GM21528 (cell line): ENCODE results near the gene CLEC17A.
"Not testable (repeated sequence)": the region's sequence is repeated elsewhere in the genome, so short reads cannot be mapped to it uniquely, and the experiment has no call there.

Experiments
- ATAC-seq: cut with Tn5 transposase; IDR thresholded peaks from one replicate; pipeline ENCODE4 v1.9.1; 2021; ENCODE audit warnings: mild to moderate bottlenecking, moderate library complexity; ENCODE audit not compliant: unreplicated experiment, low FRiP score

CLEC17A gene, protein sequence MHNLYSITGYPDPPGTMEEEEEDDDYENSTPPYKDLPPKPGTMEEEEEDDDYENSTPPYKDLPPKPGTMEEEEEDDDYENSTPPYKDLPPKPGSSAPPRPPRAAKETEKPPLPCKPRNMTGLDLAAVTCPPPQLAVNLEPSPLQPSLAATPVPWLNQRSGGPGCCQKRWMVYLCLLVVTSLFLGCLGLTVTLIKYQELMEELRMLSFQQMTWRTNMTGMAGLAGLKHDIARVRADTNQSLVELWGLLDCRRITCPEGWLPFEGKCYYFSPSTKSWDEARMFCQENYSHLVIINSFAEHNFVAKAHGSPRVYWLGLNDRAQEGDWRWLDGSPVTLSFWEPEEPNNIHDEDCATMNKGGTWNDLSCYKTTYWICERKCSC

DNA sequence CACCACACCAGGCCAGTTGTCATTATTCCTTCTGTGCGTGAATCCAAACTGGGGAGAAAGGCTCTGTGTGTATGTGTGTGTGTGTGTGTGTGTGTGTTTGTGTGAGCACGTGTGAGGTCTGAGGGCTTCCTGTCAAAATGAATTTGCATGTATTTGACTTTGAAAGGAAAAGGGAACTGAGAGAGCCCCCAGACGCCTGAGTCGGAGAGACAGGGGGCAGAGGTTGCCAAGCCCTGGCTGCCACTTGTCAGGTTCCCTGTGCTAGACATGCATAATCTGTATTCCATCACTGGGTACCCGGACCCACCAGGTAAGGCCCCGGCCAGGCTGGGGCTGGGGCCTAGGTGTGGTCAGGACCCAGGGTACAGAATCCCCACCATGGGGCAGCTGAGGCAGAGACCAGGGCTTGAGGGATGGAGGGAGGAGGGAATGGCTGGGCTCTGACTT, at the start of gene CLEC17A:
CLEC17A (plus strand) TSS at position 191 of the 447 bp plus-strand sequence; CDS start at position 268, 77 bp downstream.
- ATAC-seq: no peak

DNA sequence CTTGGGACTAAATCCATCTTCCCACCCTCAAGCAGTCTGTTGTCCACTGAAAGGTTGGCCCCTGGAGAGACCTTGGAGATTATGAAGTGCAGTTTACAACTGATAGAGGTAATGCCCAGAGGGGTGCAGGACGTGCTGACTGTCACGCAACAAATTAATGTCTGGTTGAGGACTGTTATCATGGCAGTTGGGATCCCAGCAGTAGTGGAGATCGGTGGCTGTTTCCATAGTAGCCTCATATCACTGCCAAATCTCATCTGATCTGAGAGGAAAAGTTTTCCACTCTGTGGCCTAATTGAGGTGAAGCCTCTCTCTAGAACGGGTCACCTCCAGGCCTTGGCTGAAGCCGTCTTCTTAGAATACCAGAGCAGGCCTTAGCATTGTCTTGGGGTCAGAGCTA, 49.4 kb upstream of the CLEC17A start:
- ATAC-seq: no peak

DNA sequence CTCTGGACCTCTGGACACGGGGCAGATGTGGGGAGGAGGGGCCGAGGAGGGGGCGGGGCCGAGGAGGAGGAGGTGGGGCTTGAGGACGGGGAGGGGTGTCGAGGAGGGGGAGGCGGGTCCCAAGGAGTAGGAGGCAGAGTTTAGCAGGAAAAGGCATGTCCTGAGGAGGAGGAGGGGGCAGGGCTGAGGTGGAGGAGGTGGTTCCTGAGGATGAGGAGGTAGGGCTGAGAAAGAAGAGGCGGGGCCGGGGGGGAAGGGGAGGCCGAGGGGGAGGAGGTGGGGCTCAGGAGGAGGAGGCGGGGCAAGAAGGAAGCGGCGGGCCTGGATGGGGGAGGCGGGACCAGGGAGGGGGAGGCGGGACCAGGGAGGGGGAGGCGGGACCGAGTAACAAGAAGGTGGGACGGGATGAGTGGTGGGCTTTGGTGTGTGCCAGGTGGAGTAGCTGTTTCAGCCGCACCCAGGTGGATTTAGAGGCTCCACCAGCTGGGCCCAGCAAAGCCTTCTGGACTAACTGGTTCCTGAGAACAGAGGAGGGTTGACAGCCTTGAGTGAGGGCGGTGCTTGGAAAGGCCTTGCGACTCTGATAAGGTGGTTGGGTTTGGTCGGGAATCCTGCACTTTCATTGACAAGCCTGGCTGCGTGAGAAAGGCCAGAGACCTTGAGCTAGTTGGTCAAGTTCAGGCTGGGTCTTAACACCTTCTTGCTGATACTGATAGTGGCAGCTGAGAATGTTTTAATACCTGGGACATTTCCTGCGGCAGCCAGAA, 45.8 kb upstream of the CLEC17A start:
- no peak for ATAC-seq

DNA sequence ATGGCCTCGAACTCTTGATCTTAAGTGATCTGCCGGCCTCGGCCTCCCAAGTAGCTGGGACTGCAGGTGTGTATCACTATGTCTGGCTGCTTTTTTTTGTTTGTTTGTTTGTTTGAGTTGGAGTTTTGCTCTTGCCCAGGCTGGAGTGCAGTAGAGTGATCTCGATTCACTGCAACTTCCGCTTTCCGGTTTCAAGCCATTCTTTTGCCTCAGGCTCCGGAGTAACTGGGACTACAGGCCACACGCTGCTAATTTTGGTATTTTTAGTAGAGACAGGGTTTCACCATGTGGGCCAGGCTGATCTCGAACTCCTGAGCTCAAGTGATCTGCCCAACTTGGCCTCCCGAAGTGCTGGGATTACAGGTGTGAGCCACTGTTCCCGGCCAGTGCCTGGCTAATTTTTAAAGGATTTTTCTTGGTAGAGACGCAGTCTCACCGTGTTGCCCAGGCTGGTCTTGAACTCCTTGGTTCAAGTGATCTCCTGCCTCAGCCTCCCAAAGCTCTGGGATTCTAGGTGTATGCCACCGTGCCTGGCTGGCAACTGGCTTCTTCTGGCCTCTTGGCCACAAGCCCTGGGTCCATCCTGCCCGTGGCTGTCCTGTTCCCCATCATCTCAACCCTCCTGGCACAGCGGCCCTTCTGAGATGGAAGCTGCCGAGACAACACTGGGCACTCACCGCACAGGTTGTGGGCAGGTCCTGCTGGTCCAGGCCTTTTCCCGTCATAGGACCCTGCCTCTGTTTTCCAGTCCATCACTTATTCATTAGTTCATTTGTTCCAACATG, 42.0 kb upstream of the CLEC17A start:
- no peak for ATAC-seq

DNA sequence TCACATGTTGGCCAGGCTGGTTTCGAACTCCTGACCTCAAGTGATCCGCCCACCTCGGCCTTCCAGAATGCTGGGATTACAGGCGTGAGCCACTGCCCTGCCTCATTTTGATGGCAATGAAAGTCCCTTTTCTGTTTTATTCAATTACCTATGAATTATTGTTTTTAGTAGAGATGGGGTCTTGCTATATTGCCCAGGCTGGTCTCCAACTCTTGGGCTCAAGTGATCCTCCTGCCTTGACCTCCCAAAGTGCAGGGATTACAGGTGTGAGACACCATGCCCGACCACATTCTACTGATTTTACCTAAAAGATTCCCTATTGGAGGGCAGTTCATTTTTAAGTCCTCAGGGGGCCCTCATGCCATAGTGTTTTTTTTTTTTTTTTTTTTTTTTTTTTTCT, 40.9 kb upstream of the CLEC17A start:
- ATAC-seq: not testable (repeated sequence)

DNA sequence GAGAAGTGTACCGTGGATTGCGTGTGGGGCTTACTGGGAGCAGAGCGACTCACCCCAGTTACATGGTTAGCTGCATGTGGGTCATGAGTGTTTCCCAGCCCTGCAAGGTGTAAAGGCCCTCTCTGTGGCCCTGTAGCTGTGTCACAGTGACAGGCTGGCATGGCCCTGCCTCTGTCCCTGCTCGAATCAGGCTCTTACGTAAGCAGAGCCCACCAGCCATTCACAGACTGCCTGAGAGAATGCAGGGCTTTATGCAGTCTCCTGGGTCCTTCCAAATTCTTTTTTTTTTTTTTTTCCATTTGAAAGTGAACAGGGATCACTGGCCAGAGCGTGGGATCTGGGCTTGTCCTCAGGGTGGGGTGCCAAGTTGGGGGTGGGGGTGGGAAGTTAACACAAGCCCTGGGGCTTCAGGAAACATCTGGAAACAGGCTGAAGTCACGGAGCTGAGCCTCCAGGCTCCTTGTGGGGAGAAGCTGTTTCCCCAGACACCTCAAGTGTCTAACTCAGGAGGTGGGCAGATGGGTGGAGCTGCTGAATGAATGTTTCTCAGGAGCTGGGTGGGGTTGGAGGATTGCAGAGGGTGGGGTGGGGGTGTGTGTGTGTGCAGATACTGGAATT, 40.1 kb upstream of the CLEC17A start:
- ATAC-seq: no peak

DNA sequence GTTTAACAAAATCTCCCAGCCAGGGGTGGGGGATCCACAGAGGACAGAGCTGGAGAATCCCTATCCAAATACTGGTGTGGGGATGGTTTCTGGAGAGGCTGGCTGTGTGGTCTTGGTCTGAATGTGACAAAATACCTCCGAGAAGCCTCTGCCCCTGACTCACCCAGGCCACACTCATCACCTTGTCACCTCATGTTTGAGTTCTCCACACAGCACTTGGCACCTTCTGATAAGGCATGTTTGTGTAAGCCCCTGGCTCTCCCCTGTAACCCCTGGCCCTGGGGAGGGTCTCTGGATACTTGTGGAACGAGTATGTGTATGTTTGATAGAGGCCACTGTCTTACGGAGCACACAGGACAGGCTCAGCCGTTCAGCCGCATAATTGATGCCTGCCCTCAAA, 38.8 kb upstream of the CLEC17A start:
- no peak for ATAC-seq

DNA sequence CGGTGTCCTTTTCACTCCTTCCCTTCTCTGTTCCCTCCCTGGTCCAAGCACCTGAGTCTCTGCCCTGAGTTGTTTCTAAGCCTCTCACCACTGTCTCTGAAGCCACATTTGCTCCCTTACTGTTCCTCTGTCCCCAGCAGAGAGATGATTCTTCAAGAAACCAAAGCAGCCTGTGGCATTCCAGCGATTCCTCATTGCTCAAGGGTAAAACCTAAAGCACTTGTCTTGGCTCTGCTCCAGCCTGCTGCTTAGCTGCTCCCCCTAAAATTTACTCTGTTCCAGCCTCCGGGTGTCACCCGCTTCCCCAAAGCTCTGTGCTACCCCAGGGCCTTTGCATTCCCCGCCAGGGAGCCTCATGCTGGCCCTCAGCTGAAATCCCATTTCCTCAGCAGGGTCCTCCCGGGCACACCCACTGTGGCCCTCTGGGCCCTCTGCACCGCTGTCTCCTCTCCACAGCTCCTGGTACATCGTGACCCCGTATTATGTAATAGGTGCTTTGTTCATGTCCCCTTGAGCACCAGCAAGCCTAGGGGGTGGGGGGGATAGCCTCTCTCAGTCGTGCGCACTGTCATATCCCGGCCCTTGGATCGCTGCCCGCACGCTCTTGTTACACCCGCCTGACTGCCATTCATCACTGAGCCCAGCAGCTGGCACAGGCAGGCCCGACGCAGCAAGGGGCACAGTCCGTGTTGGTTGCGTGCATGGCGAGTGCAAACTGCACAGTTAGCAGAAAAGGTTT, 37.7 kb upstream of the CLEC17A start:
- ATAC-seq: no peak

DNA sequence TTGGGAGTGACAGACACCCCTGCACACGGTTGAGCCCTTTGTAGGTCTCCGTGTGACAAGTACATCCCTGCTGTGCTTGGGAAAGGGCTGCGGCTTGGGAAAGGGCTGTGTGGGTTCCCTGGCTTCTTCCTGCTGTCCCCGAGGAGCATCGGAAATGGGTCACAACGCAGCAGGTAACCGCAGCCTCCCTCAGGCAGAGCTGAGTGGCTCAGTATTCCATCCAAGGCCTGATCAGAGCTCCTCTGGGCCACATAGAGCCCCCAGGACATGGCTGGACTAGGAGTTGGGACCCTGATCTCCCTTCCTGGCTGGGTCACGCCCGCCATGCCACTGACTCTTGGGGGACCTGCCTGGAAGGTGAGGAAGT, 37.2 kb upstream of the CLEC17A start:
- no peak for ATAC-seq

DNA sequence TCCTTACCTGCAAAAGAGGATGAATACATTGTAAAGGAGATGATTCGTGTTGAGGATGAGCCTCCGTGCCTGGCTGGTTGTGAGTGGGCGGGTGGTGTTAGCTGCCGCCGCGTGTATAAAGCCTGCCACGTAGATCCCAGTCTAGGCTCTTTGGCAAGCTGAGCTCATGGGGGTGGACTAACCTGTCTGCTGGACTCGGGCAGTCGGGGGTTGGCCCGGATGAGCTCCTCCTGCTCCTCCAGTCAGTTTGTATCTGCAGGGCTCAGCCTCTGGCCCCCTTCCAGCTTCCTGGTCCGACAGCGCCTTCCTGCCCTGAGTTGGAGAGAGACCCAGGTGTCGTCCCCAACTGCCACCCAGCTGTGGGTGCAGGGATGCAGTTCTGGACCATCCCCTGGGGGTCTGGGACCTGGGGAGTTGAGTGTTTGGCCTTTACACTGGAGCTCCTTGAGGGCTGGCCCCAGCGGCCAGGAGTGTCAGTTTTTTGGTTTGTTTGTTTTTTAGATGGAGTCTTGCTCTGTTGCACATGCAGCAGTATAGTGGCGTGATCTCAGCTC, 32.6 kb upstream of the CLEC17A start:
- ATAC-seq: no peak

DNA sequence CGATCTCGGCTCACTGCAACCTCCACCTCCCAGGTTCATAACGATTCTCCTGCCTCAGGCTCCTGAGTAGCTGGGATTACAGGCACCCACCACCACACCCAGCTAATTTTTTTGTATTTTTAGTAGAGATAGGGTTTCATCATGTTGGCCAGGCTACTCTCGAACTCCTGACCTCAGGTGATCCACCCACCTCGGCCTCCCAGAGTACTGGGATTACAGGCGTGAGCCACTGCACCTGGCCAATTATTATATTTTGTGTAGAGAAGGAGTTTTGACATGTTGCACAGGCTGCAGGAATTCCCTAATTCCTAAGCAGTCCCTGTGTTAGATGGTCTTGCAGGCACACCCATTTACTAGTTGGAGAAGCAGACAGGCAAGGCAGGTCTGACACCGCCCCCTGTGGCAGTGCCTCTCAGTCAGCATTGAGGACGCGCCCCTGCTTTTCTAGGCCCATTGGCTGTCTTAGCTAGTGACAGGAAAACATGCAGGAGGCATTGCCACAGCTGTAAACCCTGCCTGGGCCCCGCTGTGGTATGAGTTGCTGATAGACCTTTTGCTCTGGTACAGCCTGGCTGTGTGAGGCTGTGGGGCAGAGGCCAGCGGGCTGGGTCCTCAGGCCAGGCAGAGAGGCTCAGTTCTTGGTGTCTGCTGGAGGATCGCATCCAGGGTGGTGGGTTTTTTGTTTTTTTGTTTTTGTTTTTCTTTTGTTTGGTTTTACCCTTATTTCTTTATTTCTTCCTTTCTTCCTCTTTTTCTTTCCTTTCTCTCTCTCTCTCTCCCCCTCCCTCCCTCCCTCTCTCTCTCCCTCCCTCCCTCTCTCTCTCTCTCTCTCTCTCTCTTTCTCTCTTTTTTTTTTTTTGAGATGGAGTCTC, 31.5 kb upstream of the CLEC17A start:
- not testable (repeated sequence) for ATAC-seq

DNA sequence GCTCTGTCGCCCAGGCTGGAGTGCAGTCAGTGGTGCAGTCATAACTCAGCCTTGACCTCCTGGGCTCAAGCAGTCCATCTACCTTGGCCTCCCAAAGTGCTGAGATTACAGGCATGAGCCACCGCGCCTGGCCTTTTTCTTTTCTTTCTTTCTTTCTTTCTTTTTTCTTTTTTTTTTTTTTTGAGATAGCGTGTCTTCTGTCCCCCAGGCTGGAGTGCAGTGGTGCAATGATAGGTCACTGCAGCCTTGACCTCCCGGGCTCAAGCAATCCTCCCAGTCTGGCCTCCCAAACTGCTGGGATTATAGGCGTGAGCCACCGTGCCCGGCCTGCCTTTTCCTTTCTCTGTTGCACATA, 30.9 kb upstream of the CLEC17A start:
- ATAC-seq: not testable (repeated sequence)

DNA sequence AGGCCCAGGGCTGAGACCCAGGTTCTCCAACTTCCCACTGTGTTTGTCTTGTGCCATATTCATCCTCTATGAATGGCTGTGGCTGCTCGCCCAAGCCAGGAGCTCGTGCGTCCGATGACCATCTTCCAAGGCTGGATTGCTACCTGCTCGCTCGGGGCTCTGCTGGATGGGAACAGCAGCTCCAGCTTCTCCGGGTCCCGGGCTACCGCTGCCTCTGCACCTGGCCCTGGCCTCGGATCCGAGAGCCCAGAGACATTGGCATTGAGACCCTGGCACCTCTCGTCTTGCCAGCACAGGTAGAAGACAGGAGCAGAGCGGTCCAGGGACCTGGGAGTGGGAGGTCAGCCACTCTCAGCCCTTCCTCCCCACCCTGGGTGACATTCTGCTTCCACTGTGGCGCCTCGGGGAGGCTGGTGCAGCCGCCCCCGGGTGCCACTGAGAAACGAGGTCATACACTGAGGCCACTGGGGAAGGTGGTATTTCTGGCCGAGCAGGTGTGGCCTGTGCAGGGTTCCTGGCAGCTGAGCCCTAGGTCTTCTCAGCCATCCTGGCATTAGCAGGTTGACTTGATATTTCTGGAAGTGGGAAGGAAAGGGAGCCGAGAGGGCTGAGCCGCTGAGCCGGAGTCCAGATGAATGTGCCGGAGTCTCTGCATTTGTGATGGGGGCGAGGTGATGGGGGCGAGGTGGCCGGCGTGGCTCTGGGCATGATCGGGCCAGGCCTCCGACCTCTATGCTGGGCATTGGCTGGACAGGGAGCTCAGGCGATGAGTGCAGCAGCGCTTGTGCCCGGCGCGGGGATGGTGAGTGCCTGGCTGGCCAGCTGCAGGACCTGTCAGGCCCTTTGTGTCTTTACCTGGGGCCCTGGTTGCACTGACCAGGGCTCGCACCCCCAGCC, 29.6 kb upstream of the CLEC17A start:
- no peak for ATAC-seq

DNA sequence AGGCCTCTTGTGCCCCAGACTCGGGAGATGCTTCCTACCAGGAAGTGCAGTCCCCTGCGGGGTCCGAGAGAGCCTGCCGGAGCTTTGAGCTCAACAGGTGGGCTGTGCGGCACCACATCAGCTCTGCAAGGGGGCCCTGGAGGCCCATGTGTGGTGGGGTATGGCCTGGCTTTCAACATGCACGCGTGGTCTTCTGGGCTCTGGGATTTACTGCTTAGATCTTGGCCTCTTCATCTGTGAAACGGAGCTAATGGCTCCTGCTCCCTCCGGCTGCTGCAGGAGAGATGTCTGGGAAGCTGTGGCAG, 29.0 kb upstream of the CLEC17A start:
- no peak for ATAC-seq

DNA sequence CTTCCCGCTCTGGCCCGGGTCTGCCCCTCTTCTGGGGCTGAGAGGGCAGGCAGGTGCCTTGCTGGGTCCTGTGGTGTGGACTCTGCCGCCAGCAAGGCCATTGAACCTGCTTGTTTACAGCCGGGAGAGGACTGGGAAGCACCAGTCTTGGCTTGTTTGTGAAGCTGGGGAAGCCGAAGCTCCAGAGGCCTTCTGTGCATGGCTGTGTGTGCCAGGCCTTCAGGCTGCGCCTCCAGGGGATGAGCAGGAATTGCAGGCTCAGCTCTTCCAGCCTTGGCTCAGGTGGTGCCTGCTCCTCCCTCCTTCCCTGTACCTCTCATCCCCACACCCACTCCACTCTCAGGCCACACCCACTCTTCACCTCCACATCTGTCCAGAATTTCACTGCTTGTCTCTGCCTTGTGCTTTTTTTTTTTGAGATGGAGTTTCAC, 28.5 kb upstream of the CLEC17A start:
- no peak for ATAC-seq

DNA sequence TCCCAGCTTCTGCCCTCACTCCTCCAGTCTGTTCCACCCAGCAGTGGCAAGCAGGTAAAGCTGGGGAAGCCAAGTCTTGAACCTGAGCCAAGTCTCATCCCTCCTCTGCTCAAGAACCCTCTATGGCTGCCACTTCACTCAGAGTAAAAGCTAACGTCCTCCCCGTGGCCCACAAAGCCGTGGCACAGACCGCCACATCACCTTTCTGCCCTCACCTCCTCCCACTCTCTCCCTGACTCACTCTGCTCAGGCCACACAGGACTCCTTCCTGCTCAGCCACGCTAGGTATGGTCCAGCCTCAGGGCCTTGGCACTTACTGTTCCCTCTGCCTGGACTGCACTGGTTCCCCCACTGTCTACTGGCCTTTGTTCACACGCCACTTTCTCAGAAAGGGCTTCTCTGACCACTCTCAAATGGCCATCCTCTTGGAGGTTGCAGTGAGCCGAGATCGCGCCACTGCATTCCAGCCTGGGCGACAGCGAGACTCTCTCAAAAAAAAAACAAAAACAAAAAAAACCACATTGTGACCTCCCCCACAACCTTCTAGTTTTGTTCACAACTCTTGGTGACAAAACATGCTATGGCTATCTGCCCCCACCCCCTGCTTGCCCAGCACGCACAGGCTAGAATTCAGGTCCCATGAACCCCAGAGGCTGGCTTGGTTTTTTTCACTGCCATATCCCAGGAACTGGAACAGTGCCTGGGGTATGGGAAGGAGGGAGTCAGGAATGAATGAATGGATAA, 26.8 kb upstream of the CLEC17A start:
- no peak for ATAC-seq

DNA sequence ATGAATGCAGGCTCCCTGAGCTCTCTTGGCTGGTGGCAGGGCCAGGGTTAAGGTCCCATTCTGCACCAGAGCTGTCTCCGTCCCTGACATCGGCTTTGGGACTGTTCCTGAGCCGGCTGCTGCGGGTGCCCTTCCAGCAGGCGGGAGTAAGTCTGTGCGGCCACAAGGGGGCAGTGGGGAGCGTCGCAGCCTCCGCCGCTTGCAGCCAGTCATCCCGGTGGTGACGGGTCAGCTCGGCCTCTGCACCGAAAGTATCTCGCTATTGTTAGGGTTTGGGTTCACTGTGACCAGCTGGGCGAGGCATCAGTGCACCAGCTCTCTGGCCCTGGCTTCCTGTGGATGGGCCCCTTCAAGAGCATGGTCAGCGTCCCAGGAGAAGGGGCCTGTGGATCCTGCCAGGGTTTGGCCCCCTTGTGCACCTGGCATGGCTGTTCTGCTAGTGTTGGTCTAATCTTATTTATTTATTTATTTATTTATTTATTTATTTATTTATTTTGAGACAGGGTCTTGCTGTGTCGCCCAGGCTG, 26.2 kb upstream of the CLEC17A start:
- no peak for ATAC-seq
